ENCODE data around the gene CALML5.

- TF ChIP-seq CTCF (IDR thresholded peaks at IDR 0.05) (no peak), POLR2AphosphoS5 (IDR thresholded peaks at IDR 0.05) (no peak), POLR2A (IDR thresholded peaks at IDR 0.05) (no peak)
Observed at GRCh38 chr10:5523796-5524574, 24.6 kb upstream of the CALML5 start.

All from breast epithelium (tissue), 3 donors.